ENCODE results near the gene HDGFL3.
A peak's percentile ranks its signal among the peaks of the same experiment; 100 is the strongest.
"Not testable (repeated sequence)": the region's sequence is repeated elsewhere in the genome, so short reads cannot be mapped to it uniquely, and the experiment has no call there.

Gene HDGFL3

GRCh38 chr15:83207660-83208366 is at the start of gene HDGFL3:
Gene HDGFL3, minus strand, starts transcription at chr15:83207823. Its CDS starts 409 bp downstream, at chr15:83207414.
- peak in 1 of 2 donors; percentile 9 for DNase-seq (ENCODE audit: low read depth in 2 of 2, low spot score in 1 of 2)

DNA sequence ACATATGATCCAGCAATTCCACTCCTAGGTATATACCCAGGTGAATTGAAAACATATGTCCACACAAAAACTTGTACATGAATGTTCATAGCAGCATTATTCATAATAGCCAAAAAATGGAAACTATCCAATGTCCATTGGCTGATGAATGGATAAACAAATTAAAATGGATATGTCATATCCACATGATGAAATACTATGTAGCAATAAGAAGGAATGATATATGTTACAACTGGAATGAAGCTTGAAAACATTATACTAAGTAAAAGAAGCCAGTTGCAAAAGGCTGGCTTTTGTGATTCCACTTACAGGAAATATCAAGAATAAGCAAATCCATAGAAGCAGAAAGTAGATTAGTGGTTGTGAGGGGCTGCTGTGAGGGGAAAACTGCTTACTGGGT is 43.2 kb upstream of the HDGFL3 start:
- no peak for DNase-seq (ENCODE audit: low read depth in 2 of 2, low spot score in 1 of 2)

GRCh38 chr15:83249030-83249343 is 41.4 kb upstream of the HDGFL3 start:
- DNase-seq (ENCODE audit: low read depth in 2 of 2, low spot score in 1 of 2), result no peak

DNA sequence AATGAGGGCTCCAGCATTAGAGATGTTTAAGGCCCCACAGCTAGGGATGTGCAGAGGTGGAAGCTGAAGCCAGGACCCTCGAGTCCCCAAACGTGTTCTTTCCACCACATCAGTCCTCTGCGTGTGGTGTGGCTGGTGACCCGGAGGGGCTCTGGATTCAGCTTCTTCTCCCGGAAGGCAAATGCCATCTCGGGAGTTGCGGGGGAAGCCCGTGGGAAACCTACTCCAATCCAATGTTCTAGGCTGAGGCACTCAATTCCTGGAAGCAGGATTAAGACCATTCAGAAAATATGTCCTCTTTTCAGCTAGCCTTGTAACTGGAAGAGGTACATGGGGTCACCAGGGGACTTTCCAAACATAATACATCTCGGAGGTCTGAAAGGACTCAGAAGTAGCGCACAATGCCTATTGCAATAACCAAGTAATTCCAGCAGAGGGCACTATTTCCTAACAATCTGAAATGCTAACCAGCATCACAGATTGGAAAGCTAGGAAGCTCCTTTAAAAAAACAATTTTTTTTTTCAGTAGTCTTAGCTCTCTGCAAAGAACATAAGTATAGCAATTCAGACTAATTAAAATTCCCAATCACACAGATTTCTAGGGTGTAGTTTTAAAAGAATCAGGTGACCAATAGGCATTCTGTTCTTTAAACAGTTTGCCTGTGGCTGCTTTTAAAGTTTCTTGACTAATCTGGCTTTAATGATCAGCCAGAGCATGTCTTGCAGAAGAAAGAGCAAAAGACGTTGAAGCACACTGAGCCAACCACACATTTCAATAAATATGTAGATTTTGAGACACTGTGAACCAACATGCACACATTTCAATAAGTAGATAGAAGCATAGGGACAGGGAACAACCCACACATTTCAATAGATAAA is 40.8 kb upstream of the HDGFL3 start:
- no peak for DNase-seq (ENCODE audit: low read depth in 2 of 2, low spot score in 1 of 2)

GRCh38 chr15:83243634-83244033 is 36.0 kb upstream of the HDGFL3 start:
- DNase-seq (ENCODE audit: low read depth in 2 of 2, low spot score in 1 of 2), result no peak

DNA sequence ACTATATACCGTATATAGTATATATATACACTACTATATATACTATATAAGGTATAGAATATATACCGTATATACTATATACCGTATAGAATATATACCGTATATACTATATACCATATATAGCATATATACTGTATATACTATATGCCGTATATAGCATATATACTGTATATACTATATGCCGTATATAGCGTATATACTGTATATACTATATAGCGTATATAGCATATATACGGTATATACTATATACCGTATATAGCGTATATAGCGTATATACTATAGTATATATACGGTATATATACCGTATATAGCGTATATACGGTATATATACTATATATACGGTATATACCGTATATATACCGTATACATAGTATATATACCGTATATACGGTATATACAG is 22.6 kb upstream of the HDGFL3 start:
- no peak for DNase-seq (ENCODE audit: low read depth in 2 of 2, low spot score in 1 of 2)

DNA sequence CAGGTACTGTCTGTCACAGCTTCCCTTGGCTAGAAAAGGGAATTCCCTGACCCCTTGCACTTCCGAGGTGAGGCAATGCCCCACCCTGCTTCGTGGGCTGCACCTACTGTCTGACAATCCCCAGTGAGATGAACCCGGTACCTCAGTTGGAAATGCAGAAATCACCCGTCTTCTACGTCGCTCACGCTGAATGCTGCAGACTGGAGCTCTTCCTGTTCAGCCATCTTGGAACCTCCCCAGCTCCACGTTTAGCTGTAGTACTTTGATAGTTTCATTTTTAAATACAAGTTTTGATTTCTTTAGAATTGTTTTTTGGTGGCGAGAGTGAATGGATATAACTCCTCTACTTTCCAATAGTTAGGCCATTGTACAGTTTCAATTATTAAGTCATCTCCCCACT is 17.8 kb upstream of the HDGFL3 start:
- no peak for DNase-seq (ENCODE audit: low read depth in 2 of 2, low spot score in 1 of 2)

GRCh38 chr15:83221781-83222180 is 14.2 kb upstream of the HDGFL3 start:
- DNase-seq (ENCODE audit: low read depth in 2 of 2, low spot score in 1 of 2), result not testable (repeated sequence)

DNA sequence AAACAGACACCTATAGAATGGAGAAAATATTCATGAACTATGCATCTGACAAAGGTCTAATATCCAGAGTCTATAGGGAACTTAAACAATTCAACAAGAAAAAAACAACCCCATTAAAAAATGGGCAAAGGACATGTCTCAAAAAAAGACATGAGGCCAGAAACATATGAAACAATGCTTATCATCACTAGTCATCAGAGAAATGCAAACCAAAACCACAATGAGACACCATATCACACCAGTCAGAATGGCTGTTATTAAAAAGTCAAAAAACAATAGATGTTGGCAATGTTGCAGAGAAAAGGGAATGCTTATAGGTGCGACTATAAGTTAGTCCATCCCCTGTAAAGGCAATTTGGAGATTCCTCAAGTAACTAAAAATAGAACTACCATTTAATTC is 11.4 kb upstream of the HDGFL3 start:
- DNase-seq (ENCODE audit: low read depth in 2 of 2, low spot score in 1 of 2), result no peak

- no peak for DNase-seq (ENCODE audit: low read depth in 2 of 2, low spot score in 1 of 2)
These were observed 7.7 kb upstream of the HDGFL3 start for GRCh38 chr15:83215306-83215705.

GRCh38 chr15:83210619-83211018 is 3.0 kb upstream of the HDGFL3 start:
- no peak for DNase-seq (ENCODE audit: low read depth in 2 of 2, low spot score in 1 of 2)

DNA sequence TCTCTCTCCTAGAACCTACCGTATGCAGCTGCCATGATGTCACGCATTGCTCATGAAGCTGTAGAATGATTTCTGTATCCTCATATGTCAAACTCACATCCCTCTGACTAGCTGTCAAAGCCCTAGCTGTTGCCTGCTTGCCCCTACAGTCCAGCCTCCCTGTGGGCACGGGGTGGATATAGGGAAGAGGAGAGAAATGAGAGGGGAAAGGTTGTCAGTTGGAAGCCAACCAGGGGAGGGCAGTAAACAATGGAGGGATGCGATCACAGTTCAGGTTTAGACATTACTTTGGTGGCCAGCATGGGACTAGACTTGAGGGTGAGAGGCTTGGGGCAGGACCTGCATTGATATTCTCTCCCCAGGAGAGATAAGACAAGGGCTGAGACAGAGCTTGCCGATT is 1.7 kb upstream of the HDGFL3 start:
- DNase-seq (ENCODE audit: low read depth in 2 of 2, low spot score in 1 of 2), result no peak

DNA sequence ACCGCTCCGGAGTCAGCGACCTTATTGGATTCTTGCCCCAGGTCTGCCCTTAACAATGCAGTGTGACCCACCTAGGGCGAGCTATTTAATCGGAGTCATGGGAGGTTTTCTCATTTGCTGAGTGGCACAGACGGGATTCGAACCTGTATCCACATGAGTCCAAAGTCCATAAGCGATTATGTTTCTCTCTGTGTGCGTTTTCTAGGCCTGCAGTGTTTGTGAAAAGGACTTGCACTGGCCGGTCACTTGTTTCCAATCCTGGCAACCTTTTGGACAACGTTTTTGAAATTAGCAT is 691 bp upstream of the HDGFL3 start:
- DNase-seq (ENCODE audit: low read depth in 2 of 2, low spot score in 1 of 2), result no peak

GRCh38 chr15:83207009-83207659 is 489 bp downstream of the HDGFL3 start:
- no peak for DNase-seq (ENCODE audit: low read depth in 2 of 2, low spot score in 1 of 2)

- no peak for DNase-seq (ENCODE audit: low read depth in 2 of 2, low spot score in 1 of 2)
These were observed 1.1 kb downstream of the HDGFL3 start for GRCh38 chr15:83206526-83207008.

DNA sequence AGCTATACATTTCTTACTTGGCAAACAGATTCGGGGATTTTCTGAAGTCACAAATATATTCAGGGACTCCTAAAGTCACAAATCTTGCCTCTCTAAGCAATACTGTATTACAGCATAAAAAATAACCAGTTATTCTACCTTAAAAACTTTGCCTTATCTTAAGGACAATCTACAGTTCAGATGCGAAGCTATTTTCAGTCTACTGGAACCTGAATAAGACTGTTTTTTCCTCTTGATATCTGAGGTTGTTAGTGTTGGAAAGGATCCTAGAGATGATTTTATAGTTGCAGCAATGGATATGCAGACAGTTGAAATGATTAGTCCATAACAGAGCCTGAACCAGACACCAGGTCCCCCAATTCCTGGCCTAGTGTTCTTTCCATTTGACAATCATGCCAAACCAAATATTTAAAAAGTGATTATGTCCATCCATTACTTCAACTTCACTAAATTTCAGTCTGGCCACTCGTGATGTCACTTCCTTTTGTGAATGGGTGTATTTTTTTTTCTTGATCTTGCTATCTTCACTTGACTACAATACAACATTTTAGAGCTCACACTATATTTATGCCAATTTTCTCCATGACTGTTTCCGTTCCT is 1.8 kb downstream of the HDGFL3 start:
- DNase-seq (ENCODE audit: low read depth in 2 of 2, low spot score in 1 of 2), result no peak

DNA sequence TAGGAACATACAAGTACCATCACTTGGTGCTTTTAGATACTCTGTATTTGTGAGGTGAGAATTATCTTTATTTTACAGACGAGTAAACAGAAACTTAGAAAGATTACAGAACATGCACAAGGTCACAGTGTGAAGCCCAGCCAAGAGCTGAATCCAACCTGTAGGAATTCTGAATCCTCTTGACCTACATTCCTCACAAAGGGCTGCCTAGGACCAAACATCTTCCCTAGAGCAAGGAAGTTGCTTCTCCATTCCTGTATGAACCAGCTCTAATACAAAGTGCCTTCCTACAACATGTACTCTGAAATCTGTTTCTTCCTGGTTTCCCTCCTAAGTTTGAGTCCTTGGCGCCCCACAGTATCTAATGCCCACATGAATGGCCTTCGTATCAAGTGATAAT is 2.9 kb downstream of the HDGFL3 start:
- no peak for DNase-seq (ENCODE audit: low read depth in 2 of 2, low spot score in 1 of 2)

DNA sequence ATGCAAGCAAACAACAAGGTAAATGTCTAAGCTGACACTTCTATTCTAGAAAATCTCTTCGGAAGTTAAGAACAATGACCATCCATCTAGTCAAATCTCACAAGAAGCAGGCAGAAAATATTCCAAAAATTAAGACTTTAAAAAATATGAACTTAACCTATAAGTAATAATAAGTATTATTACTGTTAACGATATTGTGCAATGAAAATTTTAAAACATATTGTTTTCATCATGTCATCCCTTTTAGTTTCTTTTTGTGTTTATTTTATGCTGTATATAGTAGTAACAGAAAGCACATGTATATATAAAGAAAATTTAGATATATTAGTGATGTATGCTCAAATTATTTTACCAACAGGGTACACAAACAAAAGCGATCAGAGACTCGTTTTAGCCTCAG is 4.1 kb downstream of the HDGFL3 start:
- DNase-seq (ENCODE audit: low read depth in 2 of 2, low spot score in 1 of 2), result no peak

DNA sequence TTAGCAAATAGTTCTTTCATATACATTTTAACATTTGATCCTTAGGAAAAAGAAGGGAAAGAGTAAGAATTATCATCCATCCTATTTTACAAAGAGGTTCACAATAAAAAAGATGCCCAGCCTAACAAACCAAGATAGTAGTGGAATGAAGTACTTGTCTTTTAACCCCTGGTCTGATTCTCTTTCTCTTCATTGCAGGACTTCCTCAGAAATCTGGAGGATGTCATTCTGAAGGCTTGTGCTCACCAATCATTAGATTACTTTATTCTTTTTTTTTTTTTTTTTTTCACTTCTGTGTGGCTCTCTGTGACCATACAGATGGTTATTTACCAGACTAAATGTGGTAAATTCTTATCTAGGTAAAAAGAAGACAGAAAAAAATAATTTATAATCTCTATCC is 7.0 kb downstream of the HDGFL3 start:
- DNase-seq (ENCODE audit: low read depth in 2 of 2, low spot score in 1 of 2), result no peak

DNA sequence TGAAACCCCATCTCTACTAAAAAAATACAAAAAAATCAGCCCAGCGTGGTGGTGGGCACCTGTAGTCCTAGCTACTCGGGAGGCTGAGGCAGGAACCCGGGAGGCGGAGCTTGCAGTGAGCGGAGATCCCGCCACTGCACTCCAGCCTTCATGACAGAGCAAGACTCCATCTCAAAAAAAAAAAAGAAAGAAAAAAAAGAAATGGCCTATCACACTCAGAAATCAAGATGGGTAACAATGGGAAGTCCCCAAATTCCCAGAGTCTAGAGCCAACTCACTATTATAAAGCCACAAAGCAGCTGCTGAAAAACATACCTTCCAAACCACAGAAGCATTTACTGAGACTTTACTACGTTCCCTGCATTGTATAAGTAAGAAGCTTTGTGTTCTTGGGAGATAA is 7.5 kb downstream of the HDGFL3 start:
- no peak for DNase-seq (ENCODE audit: low read depth in 2 of 2, low spot score in 1 of 2)

- no peak for DNase-seq (ENCODE audit: low read depth in 2 of 2, low spot score in 1 of 2)
These were observed 8.3 kb downstream of the HDGFL3 start for GRCh38 chr15:83199288-83199687.

DNA sequence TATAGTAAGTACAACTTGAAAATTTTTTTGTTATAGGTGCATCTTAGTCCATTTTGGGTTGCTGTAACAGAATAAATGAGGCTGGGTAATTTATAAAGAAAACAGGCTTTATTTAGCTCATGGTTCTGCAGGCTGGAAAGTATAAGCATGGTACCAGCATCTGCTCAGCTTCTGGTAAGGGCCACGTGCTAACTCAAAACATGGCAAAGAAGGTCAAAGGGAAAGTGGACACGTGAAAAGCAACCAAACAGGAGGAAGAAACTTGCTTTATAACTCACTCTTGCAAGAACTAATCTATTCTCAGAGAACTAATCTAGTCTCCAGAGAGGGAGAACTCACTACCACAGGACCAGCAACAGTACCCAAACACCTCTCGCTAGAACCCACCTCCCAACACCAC is 9.1 kb downstream of the HDGFL3 start:
- DNase-seq (ENCODE audit: low read depth in 2 of 2, low spot score in 1 of 2), result no peak

Measured in stimulated activated CD8-positive, alpha-beta memory T cell treated with anti-CD3 and anti-CD28 coated beads, Interleukin-4, amount 100 ng/mL, for 1 hour (primary cell).